Measurements from ENCODE around the gene SERAC1. TPM values are rescaled to one million over a fixed set of nuclear protein-coding genes. Genes with fewer than 3 reads are reported as not detected.

SERAC1 gene
- total and polyA plus RNA-seq, 2 donors (not counting 3 experiments of a cell fraction or from before 2014, with no cell fraction given) = 4.9 to 5.7 TPM

DNA sequence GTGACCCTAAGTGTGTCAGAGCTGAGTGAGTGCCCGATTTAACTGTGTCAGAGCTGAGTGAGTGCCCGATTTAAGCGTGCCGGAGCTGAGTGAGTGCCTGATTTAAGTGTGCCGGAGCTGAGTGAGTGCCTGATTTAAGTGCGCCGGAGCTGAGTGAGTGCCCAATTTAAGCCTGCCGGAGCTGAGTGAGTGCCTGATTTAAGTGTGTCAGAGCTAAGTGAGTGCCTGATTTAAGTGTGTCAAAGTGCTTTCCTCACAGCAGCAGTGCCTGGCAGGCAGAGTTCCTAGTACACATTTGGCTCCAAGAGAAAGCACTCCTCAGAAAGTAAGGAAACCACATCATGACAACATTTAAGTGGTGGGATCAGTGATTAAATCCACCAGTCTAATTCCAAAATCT lies 13.2 kb downstream of the SERAC1 start:
- intact Hi-C loops (cut with micrococcal nuclease) = no loop called here
- Histone ChIP-seq H3K27me3 (ENCODE audit: control insufficient read depth in 2 of 2, insufficient read depth in 2 of 2, low read length in 2 of 2) (no peaks in the 10 kb centered on the region), H3K36me3 (ENCODE audit: control insufficient read depth in 2 of 2, extremely low read depth in 1 of 2, insufficient read depth in 2 of 2, low read length in 2 of 2) (peaks cover 0 to 2% of the 10 kb centered on the region in 2 experiments), H3K4me1 (ENCODE audit: control insufficient read depth, extremely low read depth, insufficient read depth, low read length) (no peaks in the 10 kb centered on the region), H3K27ac (ENCODE audit: insufficient read depth, low read depth, low read length) (no peak overlapping the region), H3K4me3 (replicated peaks in 1 of 3; ENCODE audit: insufficient read depth in 1 of 3, low read depth in 1 of 3, low read length in 3 of 3) (no peak overlapping the region), H3K9me3 (replicated peaks; ENCODE audit: control insufficient read depth, insufficient read depth, low read length) (no peaks in the 10 kb centered on the region), H2AFZ (ENCODE audit: low read depth, low read length) (no peak overlapping the region), H3K4me2 (ENCODE audit: insufficient read depth, low read length) (no peak overlapping the region), H3K79me2 (ENCODE audit: control insufficient read depth, insufficient read depth, low read length) (no peaks in the 10 kb centered on the region), H3K9ac (replicated peaks; ENCODE audit: extremely low read depth, insufficient read depth, low read length) (no peak overlapping the region), H4K20me1 (replicated peaks; ENCODE audit: control insufficient read depth, extremely low read depth, insufficient read depth, low read length) (no peaks in the 10 kb centered on the region), H3K9me1 (replicated peaks; ENCODE audit: control insufficient read depth, extremely low read depth, insufficient read depth, low read length) (no peaks in the 10 kb centered on the region)
- POLR2A ChIA-PET = no interaction called here
- BruUV-seq (replicated peaks) = no TSS peak
- CTCF ChIA-PET = interaction anchor here (1.3 to 2.4 kb wide), 2 partner anchors 10 to 23 kb away, joined by 6 to 9 read pairs; no protein-coding TSS in a partner anchor
- DNase-seq (ENCODE audit: low read depth, low spot score) (no peak), FAIRE-seq (no peak)
- TF ChIP-seq MYC (IDR thresholded peaks at IDR 0.05; ENCODE audit: low read depth, low read length) (no peak), FOS (IDR thresholded peaks at IDR 0.05; ENCODE audit: borderline replicate concordance, insufficient read depth, low read length) (no peak), POLR2A (IDR thresholded peaks at IDR 0.05; ENCODE audit: low read depth, low read length) (no peak), EZH2 (IDR thresholded peaks at IDR 0.05; ENCODE audit: borderline replicate concordance, low read depth, low read length, severe bottlenecking) (no peak), JUN (IDR thresholded peaks at IDR 0.05; ENCODE audit: borderline replicate concordance, insufficient read depth, insufficient read length, low read depth) (no peak), GATA2 (IDR thresholded peaks at IDR 0.05; ENCODE audit: insufficient read depth, insufficient read length, low read depth, low read length) (no peak), POLR2AphosphoS5 (IDR thresholded peaks at IDR 0.05; ENCODE audit: insufficient read depth, low read depth, low read length) (no peak)
- TF ChIP-seq, protein P1, sequence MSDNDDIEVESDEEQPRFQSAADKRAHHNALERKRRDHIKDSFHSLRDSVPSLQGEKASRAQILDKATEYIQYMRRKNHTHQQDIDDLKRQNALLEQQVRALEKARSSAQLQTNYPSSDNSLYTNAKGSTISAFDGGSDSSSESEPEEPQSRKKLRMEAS (IDR thresholded peaks at IDR 0.05; ENCODE audit: insufficient read depth, insufficient read length) = no peak
- TF ChIP-seq, protein P2, sequence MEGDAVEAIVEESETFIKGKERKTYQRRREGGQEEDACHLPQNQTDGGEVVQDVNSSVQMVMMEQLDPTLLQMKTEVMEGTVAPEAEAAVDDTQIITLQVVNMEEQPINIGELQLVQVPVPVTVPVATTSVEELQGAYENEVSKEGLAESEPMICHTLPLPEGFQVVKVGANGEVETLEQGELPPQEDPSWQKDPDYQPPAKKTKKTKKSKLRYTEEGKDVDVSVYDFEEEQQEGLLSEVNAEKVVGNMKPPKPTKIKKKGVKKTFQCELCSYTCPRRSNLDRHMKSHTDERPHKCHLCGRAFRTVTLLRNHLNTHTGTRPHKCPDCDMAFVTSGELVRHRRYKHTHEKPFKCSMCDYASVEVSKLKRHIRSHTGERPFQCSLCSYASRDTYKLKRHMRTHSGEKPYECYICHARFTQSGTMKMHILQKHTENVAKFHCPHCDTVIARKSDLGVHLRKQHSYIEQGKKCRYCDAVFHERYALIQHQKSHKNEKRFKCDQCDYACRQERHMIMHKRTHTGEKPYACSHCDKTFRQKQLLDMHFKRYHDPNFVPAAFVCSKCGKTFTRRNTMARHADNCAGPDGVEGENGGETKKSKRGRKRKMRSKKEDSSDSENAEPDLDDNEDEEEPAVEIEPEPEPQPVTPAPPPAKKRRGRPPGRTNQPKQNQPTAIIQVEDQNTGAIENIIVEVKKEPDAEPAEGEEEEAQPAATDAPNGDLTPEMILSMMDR (IDR thresholded peaks at IDR 0.05; ENCODE audit: extremely low read depth in 1 of 2, insufficient read depth in 1 of 2, low read depth in 1 of 2, low read length in 2 of 2) = no peak
- dilution Hi-C loops (cut with MboI; ENCODE audit: extremely low pct_ligation_motif_present, low sequenced_read_pairs) = no loop called here

Measured in endothelial cell of umbilical vein (primary cell).